ENCODE data around the gene UROC1. TPM values are rescaled to one million over a fixed set of nuclear protein-coding genes. Genes with fewer than 3 reads are reported as not detected.

Gene UROC1
- total and polyA plus RNA-seq, 2 experiments from 2014 or later, result not detected

- TF ChIP-seq ZNF462 (CRISPR knock-in tag; IDR thresholded peaks at IDR 0.05) (no peak), ZNF114 (CRISPR knock-in tag; IDR thresholded peaks at IDR 0.05) (no peak), EZH2 (IDR thresholded peaks at IDR 0.05; ENCODE audit: low read depth, unreplicated experiment) (no peak), JUNB (IDR thresholded peaks at IDR 0.05; ENCODE audit: unreplicated experiment) (no peak), NANOG (IDR thresholded peaks at IDR 0.05; ENCODE audit: borderline replicate concordance) (no peak), ETS1 (IDR thresholded peaks at IDR 0.05) (no peak), CREB1 (CRISPR knock-in tag; IDR thresholded peaks at IDR 0.05; ENCODE audit: low read depth) (no peak), CTCF (conservative IDR thresholded peaks at IDR 0.05; ENCODE audit: low read depth in 2 of 2) (no peak)
Observed at GRCh38 chr3:126495786-126496185, 21.8 kb downstream of the UROC1 start (continued).
